Body of pancreas (tissue), 4 donors: ENCODE results near the gene LRRFIP1.

Source experiments
- POLR2A ChIP-seq, 3 donors: fragments of 450-650 bp; IDR thresholded peaks; one replicate each; pipeline ENCODE4 v1.6.1; 2016; ENCODE audit warnings: antibody characterized with exemption in 3 of 3, mild to moderate bottlenecking in 2 of 3
- TF ChIP-seq, protein P1 (sequence below), 7 experiments: fragments of 450-650 bp in 4 of 7; fragments of 200-600 bp in 3 of 7; sonication (generic) in 3 of 7; IDR thresholded peaks; one replicate each; pipeline ENCODE4 v1.5.1; 2016 to 2019; ENCODE audit warnings: antibody characterized with exemption in 7 of 7

DNA sequence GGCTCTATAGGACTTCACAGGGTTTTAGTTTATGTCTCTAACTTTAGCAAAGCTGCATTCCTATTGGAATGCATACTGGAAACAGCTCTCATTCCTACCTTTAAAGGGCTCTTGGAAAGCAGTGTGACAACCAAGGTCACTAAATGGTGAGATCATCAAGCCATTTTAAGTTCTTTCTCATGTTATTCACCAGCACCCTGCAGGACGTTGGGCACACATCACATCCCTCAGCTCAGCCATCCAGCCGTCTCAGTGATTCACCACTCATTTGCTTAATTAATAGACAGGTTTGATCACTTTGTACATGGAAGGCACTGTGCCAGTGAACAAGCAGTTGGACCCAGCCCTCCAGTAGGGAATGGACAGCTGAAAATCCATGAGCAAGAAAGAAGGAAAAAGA is 139.0 kb downstream of the LRRFIP1 start:
- TF ChIP-seq, protein P1, sequence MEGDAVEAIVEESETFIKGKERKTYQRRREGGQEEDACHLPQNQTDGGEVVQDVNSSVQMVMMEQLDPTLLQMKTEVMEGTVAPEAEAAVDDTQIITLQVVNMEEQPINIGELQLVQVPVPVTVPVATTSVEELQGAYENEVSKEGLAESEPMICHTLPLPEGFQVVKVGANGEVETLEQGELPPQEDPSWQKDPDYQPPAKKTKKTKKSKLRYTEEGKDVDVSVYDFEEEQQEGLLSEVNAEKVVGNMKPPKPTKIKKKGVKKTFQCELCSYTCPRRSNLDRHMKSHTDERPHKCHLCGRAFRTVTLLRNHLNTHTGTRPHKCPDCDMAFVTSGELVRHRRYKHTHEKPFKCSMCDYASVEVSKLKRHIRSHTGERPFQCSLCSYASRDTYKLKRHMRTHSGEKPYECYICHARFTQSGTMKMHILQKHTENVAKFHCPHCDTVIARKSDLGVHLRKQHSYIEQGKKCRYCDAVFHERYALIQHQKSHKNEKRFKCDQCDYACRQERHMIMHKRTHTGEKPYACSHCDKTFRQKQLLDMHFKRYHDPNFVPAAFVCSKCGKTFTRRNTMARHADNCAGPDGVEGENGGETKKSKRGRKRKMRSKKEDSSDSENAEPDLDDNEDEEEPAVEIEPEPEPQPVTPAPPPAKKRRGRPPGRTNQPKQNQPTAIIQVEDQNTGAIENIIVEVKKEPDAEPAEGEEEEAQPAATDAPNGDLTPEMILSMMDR (IDR thresholded peaks at IDR 0.05): no peak
- TF ChIP-seq POLR2A (IDR thresholded peaks at IDR 0.05): no peak
